NCI-H2227 (cell line): ENCODE data around the gene GRAMD1A.
"Not testable (repeated sequence)": the region's sequence is repeated elsewhere in the genome, so short reads cannot be mapped to it uniquely, and the experiment has no call there.

Experiments used
- DNase-seq: peaks from one replicate; lab custom pipeline; 2025; ENCODE audit not compliant: unreplicated experiment; lab: John Stamatoyannopoulos, UW

The GRAMD1A gene

GRCh38 chr19:34976611-34977010 lies 23.5 kb upstream of the GRAMD1A start:
- no peak for DNase-seq

GRCh38 chr19:34979819-34980640 lies 20.1 kb upstream of the GRAMD1A start:
- DNase-seq = no peak

- no peak for DNase-seq
Observed at GRCh38 chr19:34982275-34982674, 17.8 kb upstream of the GRAMD1A start.

- DNase-seq = no peak
Observed at GRCh38 chr19:34983786-34984185, 16.3 kb upstream of the GRAMD1A start.

GRCh38 chr19:34984287-34984686 lies 15.8 kb upstream of the GRAMD1A start:
- DNase-seq = no peak

- DNase-seq = no peak
Observed at GRCh38 chr19:34985249-34986022, 14.7 kb upstream of the GRAMD1A start.

- no peak for DNase-seq
Observed at GRCh38 chr19:34988119-34988518, 12.0 kb upstream of the GRAMD1A start.

- DNase-seq = no peak
Observed at GRCh38 chr19:34989298-34989697, 10.8 kb upstream of the GRAMD1A start.

- DNase-seq = no peak
Observed at GRCh38 chr19:34990578-34991192, 9.4 kb upstream of the GRAMD1A start.

- DNase-seq = no peak
Observed at GRCh38 chr19:34991542-34992333, 8.4 kb upstream of the GRAMD1A start.

- not testable (repeated sequence) for DNase-seq
Observed at GRCh38 chr19:34992582-34992981, 7.5 kb upstream of the GRAMD1A start.

GRCh38 chr19:34994286-34994642 lies 5.9 kb upstream of the GRAMD1A start:
- no peak for DNase-seq

- no peak for DNase-seq
Observed at GRCh38 chr19:34994643-34995541, 5.2 kb upstream of the GRAMD1A start.

GRCh38 chr19:34995551-34995950 lies 4.6 kb upstream of the GRAMD1A start:
- DNase-seq = no peak

- DNase-seq = no peak
Observed at GRCh38 chr19:34997071-34997617, 3.0 kb upstream of the GRAMD1A start.

GRCh38 chr19:34998224-34998623 lies 1.9 kb upstream of the GRAMD1A start:
- DNase-seq = not testable (repeated sequence)

GRCh38 chr19:34998777-34999497 lies 1.2 kb upstream of the GRAMD1A start:
- DNase-seq = peak; percentile 94

- DNase-seq = no peak
Observed at GRCh38 chr19:35000338-35000646, 169 bp downstream of the GRAMD1A start.
